Uterus (tissue), 2 donors: ENCODE data around the gene KIF3C.

Experiments used
- CTCF ChIP-seq, 4 experiments: fragments of 200-600 bp in 2 of 4; fragments of 450-650 bp in 2 of 4; sonication (generic) in 2 of 4; IDR thresholded peaks; one replicate each; pipeline ENCODE4 v1.5.1; 2016 to 2019; ENCODE audit warnings: antibody characterized with exemption in 4 of 4, mild to moderate bottlenecking in 2 of 4, moderate library complexity in 1 of 4
- POLR2A ChIP-seq, 2 donors: fragments of 450-650 bp; IDR thresholded peaks; one replicate each; pipeline ENCODE4 v1.6.1; 2016; ENCODE audit warnings: antibody characterized with exemption in 2 of 2, mild to moderate bottlenecking in 1 of 2, moderate library complexity in 1 of 2

- TF ChIP-seq POLR2A (IDR thresholded peaks at IDR 0.05), result no peak
- TF ChIP-seq CTCF (IDR thresholded peaks at IDR 0.05), result no peak
Measured at GRCh38 chr2:25887624-25888242, 94.6 kb downstream of the KIF3C start.
